SKM-1 treated with dmso at 0.1 percent for 144 hours (cell line): ENCODE data around the gene SMU1.
A peak's percentile ranks its signal among the peaks of the same experiment; 100 is the strongest.

Source experiments
- DNase-seq: peaks from one replicate; lab custom pipeline; 2025; ENCODE audit not compliant: unreplicated experiment; lab: John Stamatoyannopoulos, UW

SMU1 gene

DNA sequence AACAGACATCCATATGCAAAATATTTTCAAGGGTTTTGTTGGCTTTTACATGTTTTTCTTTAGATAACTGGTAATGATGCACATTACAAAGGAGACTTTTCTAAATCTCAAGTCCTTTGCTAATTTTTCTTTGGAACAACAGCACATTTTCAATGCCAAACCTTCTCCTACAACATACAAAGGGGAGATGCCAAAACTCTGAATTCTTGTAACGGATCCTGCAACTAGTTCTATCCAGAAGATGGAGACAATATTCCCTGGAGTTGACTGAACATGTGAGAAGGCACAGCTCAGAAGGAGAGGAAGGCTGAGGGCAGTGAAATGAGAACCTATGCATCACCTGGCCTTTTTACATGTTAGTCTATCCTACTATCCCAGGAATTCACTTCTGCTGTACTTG lies 30.4 kb downstream of the SMU1 start:
- no peak for DNase-seq

DNA sequence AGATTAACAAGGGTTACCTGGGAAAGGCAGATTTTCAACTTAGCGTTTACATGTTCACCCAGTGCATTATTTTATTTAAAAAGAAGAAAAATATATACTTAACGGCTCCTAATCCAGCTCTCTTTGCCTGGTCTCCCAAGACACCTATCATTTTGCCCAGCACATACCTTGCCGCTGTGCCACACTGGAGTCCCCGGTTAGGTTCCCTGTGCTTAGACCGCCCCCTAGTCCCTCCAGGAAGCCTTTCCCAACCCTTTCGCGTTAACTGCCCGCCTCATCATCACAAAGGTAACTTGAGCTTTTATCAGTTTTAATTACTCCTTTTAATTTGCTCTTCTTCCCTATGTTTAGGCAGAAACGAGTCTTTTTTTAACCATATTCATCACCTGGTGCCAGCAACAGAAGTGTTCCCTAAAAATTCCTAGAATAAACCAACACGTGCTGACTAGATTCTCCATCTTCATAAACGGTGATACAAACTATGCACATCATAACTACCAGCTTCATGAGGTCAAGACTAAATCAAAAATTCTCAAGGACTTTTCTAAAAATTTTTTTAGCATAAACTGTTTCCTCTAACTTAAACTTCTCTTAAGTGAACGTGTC lies 31.7 kb downstream of the SMU1 start:
- DNase-seq, result no peak

DNA sequence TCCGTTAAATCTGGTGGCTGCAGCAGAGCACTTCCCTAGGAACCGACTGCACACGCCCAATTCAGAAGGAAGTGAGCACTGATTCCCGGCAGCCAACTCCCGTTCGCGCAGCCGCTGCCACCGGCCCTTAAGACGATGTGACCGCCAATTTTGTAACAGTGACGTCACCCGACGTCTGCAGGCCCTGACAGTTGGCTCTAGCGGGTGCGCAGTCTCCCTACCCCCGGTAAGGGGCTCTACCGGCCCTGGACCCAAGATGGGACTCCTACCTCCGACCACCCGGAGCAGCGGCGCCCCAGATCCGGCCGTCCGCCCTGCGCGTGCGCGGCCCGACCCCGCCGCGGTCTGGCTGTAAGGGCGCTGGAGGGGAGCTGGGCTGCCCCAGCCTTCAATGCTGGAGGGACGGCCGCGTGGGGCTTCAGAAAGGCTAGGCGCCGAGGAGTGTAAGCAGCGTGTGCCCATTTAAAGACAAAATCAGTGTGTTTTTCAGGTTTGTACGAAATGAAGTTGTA lies 32.3 kb downstream of the SMU1 start:
- DNase-seq, result no peak

DNA sequence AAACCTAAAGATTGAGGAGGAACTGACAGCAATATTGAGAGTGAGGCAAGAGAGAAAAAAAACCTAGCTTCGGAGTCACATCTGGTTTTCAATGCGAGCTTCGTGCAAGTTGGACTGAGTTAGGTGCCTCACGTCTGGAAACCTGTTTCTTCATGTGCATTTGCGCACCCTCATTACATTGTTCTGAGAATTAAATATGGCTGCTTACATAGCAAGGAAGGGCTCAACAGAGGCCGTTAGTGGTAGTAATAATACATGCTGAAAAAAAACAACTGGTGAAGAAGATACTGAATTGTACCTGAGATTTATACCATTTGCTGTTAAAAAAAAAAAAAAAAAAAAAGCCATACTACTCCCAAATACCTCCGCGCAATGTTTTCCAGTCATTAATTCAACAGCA lies 32.8 kb downstream of the SMU1 start:
- no peak for DNase-seq

GRCh38 chr9:33042473-33042872 lies 34.0 kb downstream of the SMU1 start:
- no peak for DNase-seq

DNA sequence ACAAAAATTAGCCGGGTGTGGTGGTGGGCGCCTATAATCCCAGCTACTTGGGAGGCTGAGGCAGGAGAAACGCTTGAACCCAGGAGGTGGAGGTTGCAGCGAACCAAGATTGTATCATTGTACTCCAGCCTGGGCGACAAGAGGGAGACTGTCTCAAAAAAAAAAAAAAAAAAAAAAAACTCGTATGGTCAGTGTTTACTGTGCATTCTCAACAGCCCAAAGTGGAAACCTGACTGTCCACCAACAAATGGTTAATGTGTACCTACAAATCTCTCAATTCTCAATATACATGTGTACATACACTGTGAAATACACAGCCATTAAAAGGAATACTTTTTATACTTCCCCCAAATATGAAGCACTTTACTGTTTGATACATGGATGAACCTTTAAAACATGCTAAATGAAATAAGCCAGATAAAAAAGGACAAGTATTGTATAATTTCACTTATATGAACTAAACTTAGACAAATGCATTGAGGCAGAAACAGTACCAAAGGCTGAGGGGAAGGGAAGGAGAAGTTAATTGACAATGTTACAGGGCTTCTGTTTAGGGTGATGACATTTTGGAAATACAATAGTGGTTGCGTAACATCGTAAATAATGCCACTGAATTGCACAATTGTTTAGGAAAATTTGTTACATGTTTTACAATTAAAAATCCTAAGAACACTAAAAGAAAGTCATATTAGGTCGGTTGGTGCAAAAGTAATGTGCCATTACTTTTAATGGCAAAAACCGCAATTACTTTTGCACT lies 34.9 kb downstream of the SMU1 start:
- DNase-seq, result no peak

- DNase-seq, result no peak
Measured at GRCh38 chr9:33040792-33041431, 35.6 kb downstream of the SMU1 start.

DNA sequence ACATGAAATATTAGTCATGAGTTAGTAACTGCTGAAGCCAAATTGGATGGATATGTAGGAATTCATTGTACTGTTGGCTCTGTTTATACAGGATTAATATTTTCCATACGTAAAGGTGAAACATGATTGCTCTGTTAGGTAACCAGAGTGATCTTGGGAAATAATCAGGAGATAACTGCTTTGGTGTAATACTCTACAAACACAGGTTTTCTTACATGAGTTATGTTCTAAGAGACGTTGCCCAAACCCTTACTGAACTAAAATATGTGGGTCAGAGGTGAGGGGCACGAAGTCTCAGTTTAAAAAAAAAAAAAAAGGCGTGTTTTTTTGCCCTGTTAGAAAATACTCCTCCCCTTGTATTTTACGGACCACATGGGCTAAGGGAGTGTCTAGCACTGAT lies 43.6 kb downstream of the SMU1 start:
- no peak for DNase-seq

GRCh38 chr9:33032292-33032691 lies 44.2 kb downstream of the SMU1 start:
- no peak for DNase-seq

DNA sequence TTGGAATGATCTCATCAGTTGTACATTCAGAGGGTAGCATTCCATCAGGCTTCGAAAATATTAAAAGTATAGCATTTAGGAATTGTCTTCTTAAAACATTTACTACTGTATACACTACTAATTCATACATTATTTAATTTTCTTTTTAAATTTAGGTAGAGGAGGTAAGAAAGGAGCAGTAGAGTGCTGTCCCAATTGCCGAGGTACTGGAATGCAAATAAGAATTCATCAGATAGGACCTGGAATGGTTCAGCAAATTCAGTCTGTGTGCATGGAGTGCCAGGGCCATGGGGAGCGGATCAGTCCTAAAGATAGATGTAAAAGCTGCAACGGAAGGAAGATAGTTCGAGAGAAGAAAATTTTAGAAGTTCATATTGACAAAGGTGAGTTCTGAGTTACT lies 46.2 kb downstream of the SMU1 start:
- DNase-seq, result no peak

DNA sequence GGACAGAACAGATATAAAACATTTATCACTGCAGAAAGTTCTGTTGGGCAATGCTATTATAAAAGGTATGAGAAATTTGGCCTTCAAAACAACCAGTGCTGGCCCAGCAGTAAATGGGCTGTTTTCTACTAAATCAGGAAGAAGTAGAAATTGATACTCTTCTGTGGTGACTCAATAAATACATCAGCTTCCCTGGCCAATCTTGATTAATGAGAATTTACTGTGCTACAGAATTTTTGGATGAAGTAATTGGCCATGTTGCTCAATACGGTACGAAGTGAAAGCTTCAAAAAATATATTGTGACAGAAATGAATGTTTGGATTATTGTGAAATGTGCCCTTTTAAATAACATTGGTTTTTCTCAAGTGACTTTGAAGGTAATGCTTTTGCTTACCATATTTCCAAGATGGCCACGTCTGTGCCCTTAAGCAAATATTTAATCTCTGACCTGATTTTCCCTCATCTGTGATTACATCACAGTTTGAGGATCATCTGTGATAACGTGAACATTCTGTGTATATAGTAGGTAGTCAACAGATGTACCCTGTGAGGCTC lies 47.2 kb downstream of the SMU1 start:
- DNase-seq, result no peak

DNA sequence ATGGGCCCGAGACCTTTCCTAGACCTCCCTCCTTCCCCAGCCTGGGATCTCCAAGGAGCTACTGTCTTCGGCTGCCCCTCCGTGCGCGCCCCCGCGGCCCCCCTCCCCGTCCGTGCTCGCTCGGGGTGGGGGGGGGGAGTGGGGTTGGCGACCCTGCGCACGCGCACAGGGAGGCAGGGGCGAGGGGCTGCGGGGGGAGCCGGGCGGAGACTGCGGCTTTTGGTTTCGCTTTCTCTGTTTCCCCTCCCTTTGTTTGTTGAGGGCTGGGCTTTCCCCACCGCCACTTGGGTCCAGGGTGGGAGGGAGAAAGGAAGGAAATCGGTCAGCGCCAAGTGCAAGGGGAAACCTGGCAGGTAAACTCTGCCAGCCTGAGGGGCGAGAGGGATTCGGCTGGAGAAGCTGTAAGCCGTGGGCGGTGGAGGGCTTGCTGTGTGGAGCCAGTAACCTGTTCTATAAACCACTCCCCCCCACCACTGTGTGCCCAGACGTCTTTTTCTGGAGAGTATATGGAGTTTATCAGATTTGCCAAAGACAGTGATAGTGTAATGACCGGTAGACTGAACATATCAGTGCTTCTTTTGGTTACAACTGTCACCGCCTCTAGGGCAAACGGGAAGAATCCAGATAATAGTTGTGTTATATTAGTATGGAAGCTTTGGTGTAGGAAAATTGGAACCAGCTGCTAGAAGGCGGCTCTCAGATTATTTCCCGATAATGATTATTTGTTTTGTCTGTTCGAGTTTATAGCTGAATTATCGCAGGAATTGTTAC lies 50.7 kb downstream of the SMU1 start:
- peak; percentile 23 for DNase-seq

- peak; percentile 89 for DNase-seq
Measured at GRCh38 chr9:33024966-33025571, 51.4 kb downstream of the SMU1 start, which contains the start of gene DNAJA1. Gene DNAJA1, plus strand, starts transcription at chr9:33025273. Its CDS starts 1,212 bp downstream, at chr9:33026485.

GRCh38 chr9:33024126-33024965 lies 52.1 kb downstream of the SMU1 start:
- peak; percentile 22 for DNase-seq

DNA sequence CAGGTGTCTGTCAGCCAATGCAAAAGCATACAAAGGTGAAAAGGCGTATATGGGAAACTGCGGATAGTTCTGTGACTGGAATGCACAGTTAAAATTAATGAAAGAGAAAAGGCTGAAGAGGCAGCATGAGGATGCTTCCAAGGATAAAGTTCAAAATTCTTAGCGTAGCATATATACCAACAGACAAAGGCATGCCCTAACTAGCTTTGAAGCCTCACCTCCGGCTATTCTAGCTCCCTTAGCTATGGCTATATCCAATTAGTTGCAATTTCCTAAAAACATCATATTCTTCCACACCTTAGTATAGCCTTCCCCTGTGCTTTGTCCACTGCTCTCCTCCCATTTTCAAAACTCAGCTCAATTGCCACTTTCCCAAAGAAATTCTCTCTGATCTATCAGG lies 52.8 kb downstream of the SMU1 start:
- no peak for DNase-seq

GRCh38 chr9:33022755-33023154 lies 53.7 kb downstream of the SMU1 start:
- no peak for DNase-seq

- DNase-seq, result no peak
Measured at GRCh38 chr9:33022303-33022702, 54.2 kb downstream of the SMU1 start.

GRCh38 chr9:33019797-33020196 lies 56.7 kb downstream of the SMU1 start:
- no peak for DNase-seq

GRCh38 chr9:33017283-33018041 lies 59.0 kb downstream of the SMU1 start:
- DNase-seq, result no peak
